Measurements from ENCODE around the gene CNIH2. TPM values are rescaled to one million over a fixed set of nuclear protein-coding genes. Genes with fewer than 3 reads are reported as not detected.

The CNIH2 gene
- total and polyA plus RNA-seq, 9 of the 15 experiments (the other 6 are each of a cell fraction or from before 2014, with no cell fraction given) = 0.26 to 0.89 (median 0.40) TPM; not detected in 4

GRCh38 chr11:66267379-66268243 is 10.4 kb upstream of the CNIH2 start (continued):
- TF ChIP-seq POLR2B (IDR thresholded peaks at IDR 0.05; ENCODE audit: low read depth, partially characterized antibody) (peak; percentile 46), NKRF (IDR thresholded peaks at IDR 0.05; ENCODE audit: borderline replicate concordance) (0 out of 2 replicates have a peak, but pooled peaks have one; percentile 53), CREB3 (tag; conservative IDR thresholded peaks at IDR 0.05; ENCODE audit: low read depth) (0 out of 2 replicates have a peak, but pooled peaks have one; percentile 29), NUFIP1 (IDR thresholded peaks at IDR 0.05; ENCODE audit: partially characterized antibody) (no peak), TFAP4 (CRISPR knock-in tag; IDR thresholded peaks at IDR 0.05; ENCODE audit: borderline replicate concordance) (0 out of 2 replicates have a peak, but pooled peaks have one; percentile 8), ZNF766 (CRISPR knock-in tag; conservative IDR thresholded peaks at IDR 0.05) (0 out of 2 replicates have a peak, but pooled peaks have one; percentile 13), TEAD1 (CRISPR knock-in tag; IDR thresholded peaks at IDR 0.05) (peak in 1 of 2 experiments; percentile 64; a peak in 3 of 4 replicates), HMGN3 (IDR thresholded peaks at IDR 0.05; ENCODE audit: borderline replicate concordance, extremely low read depth, insufficient read length, low read depth, low read length) (peak; percentile 46), CTCFL (IDR thresholded peaks at IDR 0.05; ENCODE audit: borderline replicate concordance, insufficient read depth, low read depth, low read length, poor library complexity, severe bottlenecking) (peak; percentile 47), GTF2F1 (IDR thresholded peaks at IDR 0.05; ENCODE audit: low read depth, low read length) (no peak), E2F4 (CRISPR knock-in tag; IDR thresholded peaks at IDR 0.05; ENCODE audit: low read depth) (0 out of 2 replicates have a peak, but pooled peaks have one; percentile 31), ATF7 (IDR thresholded peaks at IDR 0.05) (peak; percentile 98), HDAC2 (IDR thresholded peaks at IDR 0.05) (0 out of 2 replicates have a peak, but pooled peaks have one; percentile 67), BHLHE40 (IDR thresholded peaks at IDR 0.05; ENCODE audit: low read length) (peak; percentile 66; the same call in 1 of the 2 replicates), HNRNPL (IDR thresholded peaks at IDR 0.05; ENCODE audit: low read depth, low read length) (no peak), JUND (IDR thresholded peaks at IDR 0.05; ENCODE audit: borderline replicate concordance, low read depth, low read length) (peak; percentile 89), JUND (tag; IDR thresholded peaks at IDR 0.05; ENCODE audit: borderline replicate concordance, low read depth, low read length) (no peak), DPF2 (IDR thresholded peaks at IDR 0.05) (peak; percentile 41; the same call in 1 of the 2 replicates), ZFX (CRISPR knock-in tag; IDR thresholded peaks at IDR 0.05) (peak; percentile 60)

Data from K562 (cell line).